Panc1 (cell line): ENCODE measurements around the gene MC3R. TPM values are rescaled to one million over a fixed set of nuclear protein-coding genes. Genes with fewer than 3 reads are reported as not detected.

Source experiments
- ATAC-seq: fragments of 200-7000 bp; cut with Tn5 transposase; 2 replicates; pipeline ENCODE4 v1.9.1; 2020; ENCODE audit warnings: mild to moderate bottlenecking, moderate library complexity
- BruUV-seq: library from RNA; stranded (reverse); fragments of 400-500 nt; replicated peaks from 2 replicates; lab custom pipeline; 2021; lab: Mats Ljungman, UMichigan
- CTCF ChIA-PET: fragments of 300-600 bp; sonication (Branson Sonifier 250); formaldehyde crosslinking; loops from one replicate; lab custom pipeline; 2022; ENCODE audit warnings: antibody characterized with exemption; lab: Charles Lee
- POLR2A ChIA-PET: fragments of 300-600 bp; sonication (Branson Sonifier 250); formaldehyde crosslinking; loops from one replicate; lab custom pipeline; 2022; ENCODE audit warnings: antibody characterized with exemption; lab: Charles Lee
- DNase-seq: peaks from one replicate; pipeline ENCODE4 v3.0.0-alpha.2; 2010; ENCODE audit warnings: low read depth, low spot score
- H3K27ac ChIP-seq: 2 replicates; pipeline ENCODE4 v1.5.1; 2011; ENCODE audit warnings: mild to moderate bottlenecking, low read length, inconsistent platforms
- H3K27me3 ChIP-seq: fragments of 200-500 bp; sonication (Bioruptor generic); 2 replicates; pipeline ENCODE4 v1.6.0; 2014; ENCODE audit warnings: low read length, inconsistent platforms; ENCODE audit not compliant: control insufficient read depth, insufficient read depth
- H3K36me3 ChIP-seq: fragments of 200-500 bp; sonication (Bioruptor generic); 2 replicates; pipeline ENCODE4 v1.5.1; 2014; ENCODE audit warnings: inconsistent platforms, mild to moderate bottlenecking, low read length, moderate library complexity; ENCODE audit not compliant: control insufficient read depth, insufficient read depth
- H3K4me1 ChIP-seq: 2 replicates; pipeline ENCODE4 v1.5.1; 2011; ENCODE audit warnings: inconsistent platforms, mild to moderate bottlenecking, low read length, moderate library complexity; ENCODE audit not compliant: control insufficient read depth, insufficient read depth
- H3K4me3 ChIP-seq, 2 experiments: 2 replicates each; pipeline ENCODE4 v1.5.1; 2011 to 2012; ENCODE audit warnings: low read depth in 2 of 2, low read length in 2 of 2, mild to moderate bottlenecking in 2 of 2, inconsistent platforms in 1 of 2, moderate library complexity in 1 of 2
- H3K9me3 ChIP-seq: fragments of 200-500 bp; sonication (Bioruptor generic); 2 replicates; pipeline ENCODE4 v1.5.1; 2014; ENCODE audit warnings: low read depth, mild to moderate bottlenecking, inconsistent platforms, low read length, moderate library complexity; ENCODE audit not compliant: control insufficient read depth, insufficient read depth
- CTCF ChIP-seq: fragments of 450-650 bp; IDR thresholded peaks from 2 replicates; pipeline ENCODE4 v1.5.1; 2017; ENCODE audit warnings: mild to moderate bottlenecking
- POLR2AphosphoS5 ChIP-seq: IDR thresholded peaks from 2 replicates; pipeline ENCODE4 v1.6.1; 2012; ENCODE audit warnings: mild to moderate bottlenecking, low read depth, low read length, moderate library complexity
- REST ChIP-seq, 2 experiments: IDR thresholded peaks; 2 replicates each; pipeline ENCODE4 v1.6.1; 2011 to 2012; ENCODE audit warnings: low read depth in 2 of 2, control low read depth in 1 of 2, low read length in 1 of 2, mild to moderate bottlenecking in 1 of 2, moderate library complexity in 1 of 2; ENCODE audit not compliant: insufficient read depth in 1 of 2
- SIN3A ChIP-seq: IDR thresholded peaks from 2 replicates; pipeline ENCODE4 v1.6.1; 2012; ENCODE audit warnings: low read depth, mild to moderate bottlenecking, low read length, moderate library complexity, borderline replicate concordance; ENCODE audit not compliant: insufficient read depth
- TCF7L2 ChIP-seq: IDR thresholded peaks from 2 replicates; pipeline ENCODE4 v1.6.1; 2011; ENCODE audit warnings: mild to moderate bottlenecking, low read depth, low read length, inconsistent platforms
- in situ Hi-C: cut with HindIII; loops from 2 replicates; pipeline ENCODE4 v1.10.0; 2016; ENCODE audit warnings: low sequenced_read_pairs, low pct_unique_long_range_greater_than_20kb
- intact Hi-C: fragments of 100-400 bp; cut with micrococcal nuclease; formaldehyde crosslinking; loops from one replicate; pipeline ENCODE4 v1.10.0; 2022; ENCODE audit not compliant: unreplicated experiment
- total RNA-seq: library from RNA; stranded (reverse); gene quantifications from one replicate; pipeline ENCODE4 v1.2.1, GENCODE V29; 2021; ENCODE audit not compliant: unreplicated experiment

MC3R gene
- total RNA-seq, 1 experiment from 2014 or later: not detected

GRCh38 chr20:56257604-56258003, 9.1 kb downstream of the MC3R start:
- no peak overlapping the region for H3K4me3 ChIP-seq
- H3K27me3 ChIP-seq: peaks cover 12% of the 10 kb centered on the region
- ChIA-PET POLR2A (no interaction called here), CTCF (no interaction called here)
- TF ChIP-seq SIN3A (no peak), CTCF (no peak), POLR2AphosphoS5 (no peak), REST (IDR thresholded peaks at IDR 0.05; ENCODE audit: insufficient read depth in 1 of 2, low read depth in 2 of 2, low read length in 1 of 2) (no peak), TCF7L2 (no peak)
- intact Hi-C loops: no loop called here
- no peak for DNase-seq
- H3K9me3 ChIP-seq: no peaks in the 10 kb centered on the region
- H3K36me3 ChIP-seq: no peaks in the 10 kb centered on the region
- ATAC-seq: no peak
- in situ Hi-C loops: no loop called here
- BruUV-seq: no TSS peak
- H3K4me1 ChIP-seq: no peaks in the 10 kb centered on the region
- no peak overlapping the region for H3K27ac ChIP-seq

GRCh38 chr20:56259948-56260347, 11.4 kb downstream of the MC3R start:
- in situ Hi-C loops: no loop called here
- POLR2A ChIA-PET: no interaction called here

GRCh38 chr20:56268536-56268935, 20.0 kb downstream of the MC3R start:
- no peak overlapping the region for H3K4me3 ChIP-seq
- BruUV-seq: no TSS peak
- ATAC-seq (no peak), DNase-seq (no peak)
- no peaks in the 10 kb centered on the region for H3K4me1 ChIP-seq
- CTCF ChIA-PET: no interaction called here
- H3K36me3 ChIP-seq: no peaks in the 10 kb centered on the region
- H3K9me3 ChIP-seq: no peaks in the 10 kb centered on the region
- TF ChIP-seq POLR2AphosphoS5: no peak
- no peak for TF ChIP-seq REST (IDR thresholded peaks at IDR 0.05; ENCODE audit: insufficient read depth in 1 of 2, low read depth in 2 of 2, low read length in 1 of 2)
- TF ChIP-seq SIN3A: no peak
- TF ChIP-seq CTCF: no peak
- no peak for TF ChIP-seq TCF7L2
- intact Hi-C loops: no loop called here
- H3K27ac ChIP-seq: no peak overlapping the region
- in situ Hi-C loops: no loop called here
- POLR2A ChIA-PET: no interaction called here
- H3K27me3 ChIP-seq: peaks cover 9% of the 10 kb centered on the region; the same call in 1 of the 2 replicates

More at GRCh38 chr20:56259948-56260347, 11.4 kb downstream of the MC3R start:
- H3K27me3 ChIP-seq: peaks cover 4% of the 10 kb centered on the region
- no peaks in the 10 kb centered on the region for H3K36me3 ChIP-seq
- H3K4me1 ChIP-seq: no peaks in the 10 kb centered on the region
- CTCF ChIA-PET: no interaction called here
- no TSS peak for BruUV-seq
- intact Hi-C loops: no loop called here
- no peak for DNase-seq
- H3K9me3 ChIP-seq: no peaks in the 10 kb centered on the region
- ATAC-seq: no peak
- no peak overlapping the region for H3K4me3 ChIP-seq
- no peak overlapping the region for H3K27ac ChIP-seq
- TF ChIP-seq TCF7L2 (no peak), POLR2AphosphoS5 (no peak)
